ENCODE data around the gene SAE1. TPM values are rescaled to one million over a fixed set of nuclear protein-coding genes. Genes with fewer than 3 reads are reported as not detected.

SAE1 gene
- polyA plus RNA-seq, 1 donor from 2014 or later = 77.7 TPM

- Mint-ChIP-seq H3K27ac (peak overlapping the region in 1 of 3 donors; percentile 70), H3K27me3 (peaks cover 3% of the 10 kb centered on the region), H3K4me1 (peaks cover 3 to 6% (median 5%) of the 10 kb centered on the region in 3 donors)
Measured at GRCh38 chr19:47221890-47222289, 91.3 kb downstream of the SAE1 start.

GRCh38 chr19:47225746-47226425, 95.3 kb downstream of the SAE1 start:
- Mint-ChIP-seq H3K27me3 (peaks cover 3% of the 10 kb centered on the region), H3K36me3 (no peaks in the 10 kb centered on the region), H3K4me3 (peak overlapping the region; percentile 50 to 80 (median 64)), H3K4me1 (peaks cover 3 to 11% (median 5%) of the 10 kb centered on the region in 3 donors), H3K9me3 (no peaks in the 10 kb centered on the region), H3K27ac (peak overlapping the region; percentile 79 to 93 (median 85))

More at GRCh38 chr19:47221890-47222289, 91.3 kb downstream of the SAE1 start:
- no peaks in the 10 kb centered on the region for H3K9me3 Mint-ChIP-seq
- no peaks in the 10 kb centered on the region for H3K36me3 Mint-ChIP-seq
- no peak overlapping the region for H3K4me3 Mint-ChIP-seq

- Mint-ChIP-seq H3K36me3 (no peaks in the 10 kb centered on the region), H3K27me3 (peaks cover 4% of the 10 kb centered on the region), H3K27ac (peak overlapping the region; percentile 85 to 96 (median 89)), H3K4me3 (peak overlapping the region; percentile 80 to 91 (median 84)), H3K9me3 (no peaks in the 10 kb centered on the region), H3K4me1 (peaks cover 8 to 16% (median 10%) of the 10 kb centered on the region in 3 donors)
Measured at GRCh38 chr19:47226426-47227351, 96.1 kb downstream of the SAE1 start.

- Mint-ChIP-seq H3K9me3 (no peaks in the 10 kb centered on the region), H3K36me3 (no peaks in the 10 kb centered on the region), H3K4me3 (peak overlapping the region; percentile 80 to 91 (median 84)), H3K27me3 (peaks cover 3% of the 10 kb centered on the region), H3K4me1 (peaks cover 11 to 23% (median 14%) of the 10 kb centered on the region in 3 donors), H3K27ac (peak overlapping the region; percentile 80 to 96 (median 85))
Measured at GRCh38 chr19:47227352-47228167, 96.9 kb downstream of the SAE1 start.

- Mint-ChIP-seq H3K36me3 (no peaks in the 10 kb centered on the region), H3K9me3 (no peaks in the 10 kb centered on the region), H3K4me3 (peak overlapping the region in 1 of 4 donors; percentile 89), H3K27ac (peak overlapping the region in 1 of 3 donors; percentile 96), H3K27me3 (peaks cover 3% of the 10 kb centered on the region), H3K4me1 (peaks cover 11 to 23% (median 18%) of the 10 kb centered on the region in 3 donors)
Measured at GRCh38 chr19:47228168-47228936, 97.7 kb downstream of the SAE1 start.

GRCh38 chr19:47228937-47229675, 98.5 kb downstream of the SAE1 start:
- peaks cover 3% of the 10 kb centered on the region for H3K27me3 Mint-ChIP-seq
- H3K27ac Mint-ChIP-seq = no peak overlapping the region
- H3K4me1 Mint-ChIP-seq = peaks cover 11 to 23% (median 18%) of the 10 kb centered on the region in 3 donors
- H3K9me3 Mint-ChIP-seq = no peaks in the 10 kb centered on the region
- no peak overlapping the region for H3K4me3 Mint-ChIP-seq
- no peaks in the 10 kb centered on the region for H3K36me3 Mint-ChIP-seq

- H3K9me3 Mint-ChIP-seq = no peaks in the 10 kb centered on the region
- peaks cover 4% of the 10 kb centered on the region for H3K27me3 Mint-ChIP-seq
- no peak overlapping the region for H3K27ac Mint-ChIP-seq
- peaks cover 11 to 23% (median 18%) of the 10 kb centered on the region in 3 donors for H3K4me1 Mint-ChIP-seq
- no peaks in the 10 kb centered on the region for H3K36me3 Mint-ChIP-seq
- H3K4me3 Mint-ChIP-seq = no peak overlapping the region
Measured at GRCh38 chr19:47229676-47230053, 99.0 kb downstream of the SAE1 start.

- H3K27ac Mint-ChIP-seq = no peak overlapping the region
- H3K36me3 Mint-ChIP-seq = no peaks in the 10 kb centered on the region
- H3K4me3 Mint-ChIP-seq = peak overlapping the region in 2 of 4 donors; percentile 43 to 65
- peaks cover 4% of the 10 kb centered on the region for H3K27me3 Mint-ChIP-seq
- no peaks in the 10 kb centered on the region for H3K9me3 Mint-ChIP-seq
- peaks cover 11 to 23% (median 18%) of the 10 kb centered on the region in 3 donors for H3K4me1 Mint-ChIP-seq
Measured at GRCh38 chr19:47230054-47230920, 99.7 kb downstream of the SAE1 start.

GRCh38 chr19:47230921-47231214, 100.2 kb downstream of the SAE1 start, which contains the start of gene BBC3:
BBC3 (minus strand) TSS chr19:47231199; CDS start chr19:47228431, 2,768 bp downstream.
- H3K4me1 Mint-ChIP-seq = peaks cover 6 to 19% (median 15%) of the 10 kb centered on the region in 3 donors
- peaks cover 4% of the 10 kb centered on the region for H3K27me3 Mint-ChIP-seq
- no peaks in the 10 kb centered on the region for H3K9me3 Mint-ChIP-seq
- peak within 1 kb of the TSS; percentile 59 to 82 (median 78) for H3K4me3 Mint-ChIP-seq
- H3K36me3 Mint-ChIP-seq = no peaks in the 10 kb centered on the region
- H3K27ac Mint-ChIP-seq = peak within 1 kb of the TSS; percentile 79 to 91 (median 80)

- H3K27me3 Mint-ChIP-seq = peaks cover 4% of the 10 kb centered on the region
- no peaks in the 10 kb centered on the region for H3K36me3 Mint-ChIP-seq
Measured at GRCh38 chr19:47231215-47232054, 100.8 kb downstream of the SAE1 start.

GRCh38 chr19:47232422-47233211, 102.0 kb downstream of the SAE1 start:
- Mint-ChIP-seq H3K36me3 (no peaks in the 10 kb centered on the region), H3K27ac (peak overlapping the region; percentile 69 to 80 (median 79)), H3K4me1 (peaks cover 6 to 15% (median 12%) of the 10 kb centered on the region in 3 donors)

More at GRCh38 chr19:47231215-47232054, 100.8 kb downstream of the SAE1 start:
- peaks cover 6 to 19% (median 15%) of the 10 kb centered on the region in 3 donors for H3K4me1 Mint-ChIP-seq
- H3K27ac Mint-ChIP-seq = peak overlapping the region; percentile 79 to 91 (median 80)
- H3K4me3 Mint-ChIP-seq = peak overlapping the region; percentile 59 to 82 (median 78)
- no peaks in the 10 kb centered on the region for H3K9me3 Mint-ChIP-seq

More at GRCh38 chr19:47232422-47233211, 102.0 kb downstream of the SAE1 start:
- Mint-ChIP-seq H3K9me3 (no peaks in the 10 kb centered on the region), H3K27me3 (peaks cover 4% of the 10 kb centered on the region), H3K4me3 (peak overlapping the region; percentile 59 to 81 (median 74))
